Activated CD4-positive, alpha-beta T cell treated with anti-CD3 and anti-CD28 coated beads, Interleukin-2, Interleukin-4, amounts not matched to agents 100 ng/mL and 50 ng/mL, durations not matched to agents 16 hours and 8 hours (primary cell): Measurements from ENCODE around the gene MPC1.

Source experiments
- DNase-seq: peaks from one replicate; pipeline ENCODE4 v3.0.0-alpha.2; 2020; ENCODE audit warnings: low spot score

The MPC1 gene

GRCh38 chr6:166382933-166383801 lies at the start of gene MPC1:
MPC1 (minus strand) TSS chr6:166382940; CDS start chr6:166382876, 64 bp downstream.
- peak; percentile 95 for DNase-seq

GRCh38 chr6:166430269-166430668 lies 47.5 kb upstream of the MPC1 start:
- DNase-seq = no peak

GRCh38 chr6:166424431-166424830 lies 41.7 kb upstream of the MPC1 start:
- DNase-seq = no peak

- DNase-seq = no peak
Measured at GRCh38 chr6:166423781-166424180, 41.0 kb upstream of the MPC1 start.

- no peak for DNase-seq
Measured at GRCh38 chr6:166423051-166423745, 40.5 kb upstream of the MPC1 start.

GRCh38 chr6:166422201-166422940 lies 39.6 kb upstream of the MPC1 start:
- DNase-seq = no peak

- no peak for DNase-seq
Measured at GRCh38 chr6:166420351-166420750, 37.6 kb upstream of the MPC1 start.

GRCh38 chr6:166419717-166420116 lies 37.0 kb upstream of the MPC1 start:
- DNase-seq = no peak

- peak; percentile 73 for DNase-seq
Measured at GRCh38 chr6:166419286-166419685, 36.5 kb upstream of the MPC1 start.

- DNase-seq = peak; percentile 15
Measured at GRCh38 chr6:166418691-166419143, 36.0 kb upstream of the MPC1 start.

- DNase-seq = peak; percentile 81
Measured at GRCh38 chr6:166417285-166417691, 34.5 kb upstream of the MPC1 start.

GRCh38 chr6:166415833-166416347 lies 33.1 kb upstream of the MPC1 start:
- DNase-seq = no peak

GRCh38 chr6:166415306-166415705 lies 32.6 kb upstream of the MPC1 start:
- peak; percentile 34 for DNase-seq

- DNase-seq = no peak
Measured at GRCh38 chr6:166413491-166413951, 30.8 kb upstream of the MPC1 start.

- DNase-seq = no peak
Measured at GRCh38 chr6:166412911-166413384, 30.2 kb upstream of the MPC1 start.

GRCh38 chr6:166412156-166412910 lies 29.6 kb upstream of the MPC1 start:
- no peak for DNase-seq

- DNase-seq = no peak
Measured at GRCh38 chr6:166411721-166412151, 29.0 kb upstream of the MPC1 start.

- DNase-seq = no peak
Measured at GRCh38 chr6:166411271-166411670, 28.5 kb upstream of the MPC1 start.

GRCh38 chr6:166410426-166410935 lies 27.7 kb upstream of the MPC1 start:
- DNase-seq = no peak

- no peak for DNase-seq
Measured at GRCh38 chr6:166408936-166409755, 26.4 kb upstream of the MPC1 start.
